HL-60/S4 treated with retinoic acid at 250 ng/mL for 4 days and 3 days (cell line): ENCODE data around the gene GGN.

Source experiments
- in situ Hi-C: fragments of 300-500 bp; cut with MboI; formaldehyde crosslinking; loops from 2 replicates; pipeline ENCODE4 v1.7.0; 2022; ENCODE audit warnings: low sequenced_read_pairs

GGN gene

DNA sequence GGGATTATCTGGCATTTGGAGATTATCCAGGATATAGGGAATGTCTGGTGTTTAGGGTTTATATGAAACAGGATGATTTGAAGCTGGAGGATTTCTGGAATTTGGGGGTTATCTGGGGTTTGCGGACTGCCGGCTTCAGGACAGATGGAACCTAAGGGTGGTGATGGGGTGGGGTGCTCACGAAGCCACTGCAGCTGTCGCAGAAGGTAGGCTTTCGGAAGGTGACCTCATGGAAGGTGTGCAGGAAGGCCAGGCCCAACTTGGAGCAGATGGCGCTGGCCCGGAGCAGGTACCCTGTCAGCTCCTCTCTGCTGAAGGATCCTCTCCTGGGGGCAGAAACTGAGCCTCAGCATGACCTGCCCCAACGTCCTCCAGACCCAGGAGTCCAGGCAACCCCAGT lies 24.7 kb upstream of the GGN start:
- in situ Hi-C loops = loop anchor here (25.0 kb wide), 1 partner anchor 500 kb away; the partner anchor contains the start of gene CCER2

DNA sequence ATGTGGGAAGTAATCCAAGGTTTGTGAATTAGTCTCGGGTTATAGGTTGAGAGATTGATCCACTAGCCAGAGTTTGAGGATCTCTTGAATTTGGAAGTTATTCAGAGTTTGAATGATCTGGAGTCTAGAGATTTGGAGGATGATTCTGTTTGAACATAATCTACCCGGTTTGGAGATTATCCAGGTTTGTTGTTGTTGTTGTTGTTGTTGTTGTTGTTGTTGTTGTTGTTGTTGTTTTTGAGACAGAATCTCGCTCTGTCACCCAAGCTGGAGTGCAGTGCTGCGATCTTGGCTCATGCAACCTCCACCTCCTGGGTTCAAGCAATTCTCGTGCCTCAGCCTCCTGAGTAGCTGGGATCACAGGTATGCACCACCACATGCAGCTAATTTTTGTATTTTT lies 24.1 kb upstream of the GGN start:
- in situ Hi-C loops = loop anchor here (25.0 kb wide), 1 partner anchor 500 kb away; the partner anchor contains the start of gene CCER2

DNA sequence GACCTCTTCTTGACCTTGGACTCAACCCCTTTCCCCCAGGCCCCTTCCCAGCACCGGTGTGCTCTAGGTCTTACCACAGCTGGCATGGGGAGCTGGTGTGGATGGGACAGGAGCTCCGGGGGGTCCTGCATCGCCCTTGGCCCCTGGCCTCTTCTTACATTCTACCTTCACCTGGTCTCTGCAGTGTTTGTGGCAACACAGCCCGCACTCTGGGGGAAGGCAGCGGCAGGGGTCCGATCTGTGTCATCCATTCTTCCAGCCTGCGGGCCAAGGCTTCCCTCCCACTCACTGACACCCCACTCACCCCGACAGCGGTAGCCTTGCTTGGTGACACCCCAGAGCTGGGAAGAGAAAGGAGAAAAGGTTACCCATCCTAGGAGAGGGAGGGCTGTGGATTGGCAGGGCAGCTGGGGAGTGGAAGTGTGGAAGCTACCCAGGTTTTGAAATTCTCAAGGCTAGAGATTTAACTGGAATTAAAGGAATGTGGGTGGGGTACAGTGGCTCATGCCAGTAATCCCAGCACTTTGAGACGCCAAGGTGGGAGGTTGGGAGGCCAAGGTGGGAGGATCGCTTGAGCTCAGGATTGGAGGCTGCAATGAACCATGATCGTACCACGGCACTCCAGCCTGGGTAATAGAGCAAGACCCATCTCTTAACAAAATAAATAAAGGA lies 23.3 kb upstream of the GGN start:
- in situ Hi-C loops = loop anchor here (25.0 kb wide), 1 partner anchor 501 kb away; the partner anchor contains the start of gene CCER2

DNA sequence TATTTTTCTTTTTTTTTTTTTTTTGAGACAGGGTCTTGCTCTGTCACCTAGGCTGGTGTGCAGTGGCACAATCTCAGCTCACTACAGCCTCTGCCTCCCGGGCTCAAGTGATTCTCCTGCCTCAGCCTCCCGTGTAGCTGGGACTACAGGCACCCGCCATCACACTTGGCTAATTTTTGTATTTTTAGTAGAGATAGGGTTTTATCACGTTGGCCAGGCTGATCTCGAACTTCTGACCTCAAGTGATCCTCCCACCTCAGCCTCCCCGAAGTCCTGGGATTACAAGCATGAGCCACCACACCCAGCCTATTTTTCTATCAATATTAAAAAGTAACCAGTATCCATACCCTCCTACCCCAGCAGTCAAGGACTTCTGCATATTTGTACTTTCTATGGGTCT lies 22.6 kb upstream of the GGN start:
- in situ Hi-C loops = loop anchor here (25.0 kb wide), 1 partner anchor 502 kb away; the partner anchor contains the start of gene CCER2

DNA sequence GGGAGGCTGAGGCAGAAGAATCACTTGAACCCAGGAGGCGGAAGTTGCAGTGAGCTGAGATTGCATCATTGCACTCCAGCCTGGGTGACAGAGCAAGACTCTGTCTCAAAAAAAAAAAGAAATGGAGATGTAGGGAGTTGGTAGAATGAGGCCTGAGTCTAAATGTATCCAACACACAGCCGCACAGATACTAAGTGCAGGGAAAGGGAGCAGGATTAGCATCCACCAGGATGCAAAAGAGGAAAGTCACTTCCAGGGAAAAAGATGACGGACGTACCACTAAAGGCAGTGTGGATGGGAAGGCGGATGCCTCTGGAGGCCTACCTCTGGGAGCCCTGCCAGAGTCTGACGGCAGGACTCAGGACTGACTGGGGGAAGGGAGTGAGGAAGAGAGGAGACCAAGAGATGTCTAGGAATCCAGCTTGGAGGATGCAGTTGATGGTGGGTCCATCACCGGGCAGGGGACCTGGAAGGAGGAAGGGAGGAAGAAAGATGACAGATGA lies 21.8 kb upstream of the GGN start:
- in situ Hi-C loops = loop anchor here (25.0 kb wide), 1 partner anchor 503 kb away; the partner anchor contains the start of gene CCER2

DNA sequence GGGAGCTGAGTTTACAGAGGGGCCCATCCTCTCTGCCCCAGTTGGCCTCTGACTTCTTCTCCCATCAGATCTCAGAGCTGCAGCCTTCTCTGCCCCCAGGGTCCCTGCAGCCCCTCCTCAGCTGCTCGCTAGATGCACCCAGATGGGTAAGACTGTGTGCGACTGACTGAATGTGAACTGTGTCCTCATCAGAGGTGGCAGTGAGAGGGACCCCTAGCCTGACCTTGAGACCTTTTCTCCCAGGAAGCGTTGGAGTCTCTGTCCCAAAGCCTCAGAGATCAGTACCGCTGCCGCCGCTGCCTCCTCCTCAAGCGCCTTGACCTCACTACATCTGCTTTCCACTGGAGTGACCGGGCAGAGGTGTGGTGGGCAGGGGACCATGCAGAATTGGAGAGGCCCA lies 17.4 kb upstream of the GGN start:
- in situ Hi-C loops = loop anchor here (25.0 kb wide), 1 partner anchor 507 kb away; the partner anchor contains the start of gene CCER2

DNA sequence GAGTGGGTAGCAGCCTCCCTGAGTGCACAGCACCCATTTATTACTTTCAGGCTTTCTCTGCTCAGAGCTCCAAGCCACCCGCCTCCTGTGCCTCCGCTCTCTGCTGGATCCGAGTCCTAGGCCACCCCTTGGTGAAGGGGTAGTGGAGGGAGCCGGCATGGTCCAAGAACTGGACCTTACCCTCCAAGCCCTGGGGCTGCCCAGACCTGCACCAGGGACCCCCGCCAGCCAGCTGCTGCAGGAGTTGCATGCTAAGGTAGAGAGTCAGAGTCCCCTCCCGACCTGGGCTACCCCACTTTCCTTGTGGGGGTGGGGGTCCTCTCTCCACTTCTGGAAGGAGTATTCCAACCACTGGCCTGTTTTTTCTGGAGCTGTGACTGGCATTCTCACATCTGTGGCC lies 17.0 kb upstream of the GGN start:
- in situ Hi-C loops = loop anchor here (25.0 kb wide), 1 partner anchor 507 kb away; the partner anchor contains the start of gene CCER2

DNA sequence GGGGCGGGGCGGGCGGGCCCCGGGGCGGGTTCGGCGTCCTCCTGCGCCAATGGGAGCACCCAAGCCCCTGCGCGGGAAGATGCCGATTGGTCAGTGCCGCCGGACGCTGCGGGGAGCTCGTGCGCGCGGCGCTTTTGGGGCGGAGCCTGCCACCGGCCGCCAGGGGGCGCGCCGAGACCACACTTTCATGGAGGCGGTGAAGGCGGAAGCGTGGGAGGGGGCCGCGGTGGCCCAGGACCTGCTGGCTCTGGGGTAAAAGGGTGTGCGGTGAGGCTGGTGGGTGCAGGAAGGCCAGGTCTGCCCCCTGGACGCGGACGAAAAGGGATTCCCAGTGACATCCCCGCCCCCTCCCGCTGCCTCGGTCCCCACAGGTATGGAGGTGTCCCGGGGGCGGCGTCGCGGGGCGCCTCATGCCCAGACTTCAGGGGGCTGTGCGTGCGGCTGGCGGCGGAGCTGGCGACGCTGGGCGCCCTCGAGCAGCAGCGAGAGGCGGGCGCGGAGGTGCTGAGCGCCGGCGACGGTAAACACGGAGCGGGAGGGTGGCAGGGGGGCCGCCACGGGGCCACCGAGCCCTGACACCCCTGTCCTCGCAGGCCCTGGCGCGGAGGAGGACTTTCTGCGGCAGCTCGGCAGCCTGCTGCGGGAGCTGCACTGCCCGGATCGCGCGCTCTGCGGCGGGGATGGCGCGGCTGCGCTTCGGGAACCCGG lies 15.3 kb upstream of the GGN start, which contains the start of gene FAM98C:
FAM98C (plus strand) TSS at position 127 of the 708 bp plus-strand sequence; CDS start at position 188, 61 bp downstream.
- in situ Hi-C loops = loop anchor here (25.0 kb wide), 1 partner anchor 509 kb away; the partner anchor contains the start of gene CCER2

- in situ Hi-C loops = loop anchor here (25.0 kb wide), 1 partner anchor 510 kb away; the partner anchor contains the start of gene CCER2
Measured at GRCh38 chr19:38402623-38402966, 14.8 kb upstream of the GGN start.

DNA sequence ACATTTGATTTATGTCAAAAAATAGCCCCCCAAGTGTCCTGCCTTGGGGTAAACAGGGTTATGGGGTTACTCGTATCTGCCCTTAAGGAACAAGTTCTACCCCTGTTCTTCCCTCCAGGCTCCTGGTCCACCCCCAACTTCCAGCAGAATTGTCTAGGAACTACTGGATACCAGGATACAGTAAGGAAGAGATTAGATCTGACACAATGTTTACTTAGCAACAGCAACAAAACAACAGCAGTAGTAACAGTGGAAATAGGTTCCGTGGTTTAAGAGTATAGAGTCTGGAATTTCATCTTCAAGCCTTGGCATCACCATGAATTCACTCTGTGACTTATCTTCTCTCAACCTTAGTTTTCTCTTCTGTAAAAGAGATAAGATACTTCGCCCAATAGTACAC lies 13.3 kb upstream of the GGN start:
- in situ Hi-C loops = loop anchor here (25.0 kb wide), 1 partner anchor 511 kb away; the partner anchor contains the start of gene CCER2

DNA sequence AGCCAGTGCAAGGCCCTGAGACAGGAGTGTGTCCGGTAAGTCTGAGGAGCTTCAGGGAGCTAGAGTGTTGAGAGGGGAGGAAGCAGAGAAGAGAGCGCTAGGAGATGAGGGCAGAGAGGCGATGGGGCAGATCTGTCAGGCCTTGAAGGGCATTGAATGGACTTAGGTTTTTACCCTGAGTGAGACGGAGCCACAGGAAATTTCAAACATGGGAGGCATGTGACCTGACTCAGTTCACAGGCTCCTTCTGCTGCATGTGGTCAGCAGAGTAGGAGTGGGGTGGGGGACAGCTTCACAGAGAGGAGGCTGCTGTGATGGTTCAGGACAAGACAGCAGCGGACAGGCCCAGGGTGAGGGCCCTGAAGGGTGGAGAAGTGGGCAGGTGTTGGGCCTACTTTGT lies 12.5 kb upstream of the GGN start:
- in situ Hi-C loops = loop anchor here (25.0 kb wide), 1 partner anchor 512 kb away; the partner anchor contains the start of gene CCER2

- in situ Hi-C loops = loop anchor here (10.0 kb wide), 1 partner anchor 235 kb away; no protein-coding TSS in a partner anchor
Measured at GRCh38 chr19:38399537-38399936, 11.7 kb upstream of the GGN start.

- in situ Hi-C loops = loop anchor here (10.0 kb wide), 1 partner anchor 236 kb away; no protein-coding TSS in a partner anchor
Measured at GRCh38 chr19:38399081-38399480, 11.2 kb upstream of the GGN start.

- in situ Hi-C loops = loop anchor here (10.0 kb wide), 1 partner anchor 239 kb away; no protein-coding TSS in a partner anchor
Measured at GRCh38 chr19:38395381-38396114, 7.7 kb upstream of the GGN start.

DNA sequence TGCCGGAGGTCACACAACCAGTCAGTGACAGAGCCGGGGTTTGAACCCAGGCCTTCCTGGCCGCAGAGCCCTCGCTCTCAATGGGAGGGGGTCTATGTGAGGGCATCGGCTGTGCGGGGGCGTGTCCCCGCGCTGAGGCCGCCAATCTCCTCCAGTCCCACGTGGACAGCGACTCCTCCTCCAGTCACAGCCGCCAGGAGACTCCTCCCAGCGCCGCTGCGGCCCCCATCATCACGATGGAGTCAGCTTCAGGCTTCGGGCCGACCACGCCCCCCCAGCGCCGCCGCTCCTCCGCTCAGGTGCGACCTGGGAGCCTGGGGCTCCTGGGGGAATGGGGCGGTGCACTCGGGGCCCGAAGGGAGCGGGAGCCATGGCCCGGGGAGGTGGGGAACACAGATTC lies 6.7 kb upstream of the GGN start:
- in situ Hi-C loops = loop anchor here (10.0 kb wide), 1 partner anchor 240 kb away; no protein-coding TSS in a partner anchor

DNA sequence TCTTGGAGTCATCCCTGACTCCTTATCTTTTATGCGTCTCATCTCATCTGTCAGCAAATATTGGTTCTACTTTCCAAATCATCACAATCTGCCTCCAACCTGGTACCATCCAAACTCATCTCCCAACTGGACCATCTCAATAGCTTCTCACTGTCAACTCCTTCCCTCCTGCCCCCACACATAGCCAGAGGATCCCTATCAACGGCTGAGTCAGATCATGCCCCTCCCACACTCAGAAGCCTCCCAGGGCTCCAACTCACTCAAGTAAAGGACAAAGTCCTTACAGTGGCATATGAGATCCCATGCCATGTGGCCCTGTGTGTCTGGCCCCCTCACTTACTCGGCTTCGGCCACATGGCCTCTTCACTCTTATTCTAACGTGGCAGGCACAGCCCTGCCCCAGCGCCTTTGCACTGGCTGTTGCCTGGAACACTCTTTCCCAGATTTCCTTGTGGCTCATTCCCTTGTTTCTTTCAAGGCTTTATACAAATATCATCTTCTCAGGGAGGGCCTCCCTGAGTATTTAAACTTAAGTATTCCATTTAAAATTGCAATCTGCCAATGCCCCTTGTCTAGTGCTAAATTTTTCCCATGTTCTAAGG lies 5.0 kb upstream of the GGN start:
- in situ Hi-C loops = loop anchor here (10.0 kb wide), 1 partner anchor 242 kb away; no protein-coding TSS in a partner anchor

GRCh38 chr19:38391911-38392464 lies 4.2 kb upstream of the GGN start:
- in situ Hi-C loops = loop anchor here (10.0 kb wide), 1 partner anchor 243 kb away; no protein-coding TSS in a partner anchor

DNA sequence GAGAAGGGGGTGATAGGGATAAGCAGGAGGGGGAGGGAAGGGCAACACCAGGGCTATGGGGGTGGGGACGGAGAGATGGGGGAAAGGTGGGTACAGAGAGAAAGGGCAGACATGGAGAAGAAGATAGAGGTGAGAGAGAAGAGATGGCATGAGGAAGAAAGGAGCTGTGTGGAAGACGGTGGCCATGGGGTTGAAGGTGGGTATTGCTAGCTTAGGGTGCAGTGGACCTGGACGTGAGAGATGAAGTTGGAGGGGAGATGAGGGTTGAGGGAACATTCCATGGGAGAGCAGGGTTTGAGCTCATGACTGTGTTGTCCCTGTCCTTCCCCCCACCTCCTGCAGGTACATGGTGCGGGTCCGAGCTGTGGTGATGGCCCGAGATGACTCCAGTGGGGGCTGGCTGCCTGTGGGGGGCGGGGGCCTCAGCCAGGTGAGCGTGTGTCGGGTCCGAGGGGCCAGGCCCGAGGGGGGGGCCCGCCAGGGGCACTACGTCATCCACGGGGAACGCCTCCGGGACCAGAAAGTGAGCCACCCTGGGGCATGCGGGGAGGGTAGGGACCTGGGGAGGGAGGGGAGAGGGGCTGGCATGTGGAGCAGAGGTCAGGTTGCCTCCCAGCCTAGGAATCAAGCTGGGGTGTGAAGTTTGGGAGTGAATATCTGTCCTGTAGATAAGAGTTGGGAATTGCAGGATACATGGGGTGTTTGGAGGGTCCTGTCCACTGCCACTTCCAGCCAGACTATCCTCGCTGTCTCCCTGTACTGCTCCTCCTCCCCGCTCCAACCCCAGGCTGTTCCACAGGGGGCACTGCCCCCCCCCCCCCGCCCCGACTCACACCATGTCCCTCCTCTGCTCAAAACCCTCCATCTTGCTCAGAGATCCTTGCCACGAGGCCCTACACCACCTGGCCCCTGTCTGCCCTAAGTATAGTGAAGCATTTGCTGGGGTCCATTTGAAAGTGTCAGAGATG lies 2.4 kb upstream of the GGN start:
- in situ Hi-C loops = loop anchor here (10.0 kb wide), 1 partner anchor 245 kb away; no protein-coding TSS in a partner anchor
